ENCODE measurements around the gene CTSZ. TPM values are rescaled to one million over a fixed set of nuclear protein-coding genes. Genes with fewer than 3 reads are reported as not detected.

The CTSZ gene
- total RNA-seq, 1 donor, result 223 TPM

GRCh38 chr20:58982406-58983114, 24.5 kb downstream of the CTSZ start:
- no peaks in the 10 kb centered on the region for H3K27me3 ChIP-seq (ENCODE audit: insufficient read depth, low read length)
- no peaks in the 10 kb centered on the region for H3K4me1 ChIP-seq (ENCODE audit: insufficient read depth, low read length)
- peaks cover 50% of the 10 kb centered on the region for H3K79me2 ChIP-seq (ENCODE audit: insufficient read depth, low read length)
- no peak for DNase-seq (ENCODE audit: insufficient read length, low spot score, missing footprints)
- H3K4me2 ChIP-seq (ENCODE audit: insufficient read depth, low read length), result peak overlapping the region; percentile 84
- H3K36me3 ChIP-seq (ENCODE audit: insufficient read depth, low read length), result peaks cover 15% of the 10 kb centered on the region
- no peak overlapping the region for H2AFZ ChIP-seq (ENCODE audit: low read length)
- no peak for TF ChIP-seq CTCF (IDR thresholded peaks at IDR 0.05; ENCODE audit: extremely low read depth, low read depth, low read length)
- no peaks in the 10 kb centered on the region for H3K9me3 ChIP-seq (ENCODE audit: low read depth, low read length)
- no peak overlapping the region for H3K27ac ChIP-seq (ENCODE audit: low read depth, low read length)
- peak overlapping the region; percentile 70 for H3K4me3 ChIP-seq (ENCODE audit: insufficient read depth, low read length)
- H4K20me1 ChIP-seq (ENCODE audit: insufficient read depth, low read length), result peaks cover 16% of the 10 kb centered on the region

DNA sequence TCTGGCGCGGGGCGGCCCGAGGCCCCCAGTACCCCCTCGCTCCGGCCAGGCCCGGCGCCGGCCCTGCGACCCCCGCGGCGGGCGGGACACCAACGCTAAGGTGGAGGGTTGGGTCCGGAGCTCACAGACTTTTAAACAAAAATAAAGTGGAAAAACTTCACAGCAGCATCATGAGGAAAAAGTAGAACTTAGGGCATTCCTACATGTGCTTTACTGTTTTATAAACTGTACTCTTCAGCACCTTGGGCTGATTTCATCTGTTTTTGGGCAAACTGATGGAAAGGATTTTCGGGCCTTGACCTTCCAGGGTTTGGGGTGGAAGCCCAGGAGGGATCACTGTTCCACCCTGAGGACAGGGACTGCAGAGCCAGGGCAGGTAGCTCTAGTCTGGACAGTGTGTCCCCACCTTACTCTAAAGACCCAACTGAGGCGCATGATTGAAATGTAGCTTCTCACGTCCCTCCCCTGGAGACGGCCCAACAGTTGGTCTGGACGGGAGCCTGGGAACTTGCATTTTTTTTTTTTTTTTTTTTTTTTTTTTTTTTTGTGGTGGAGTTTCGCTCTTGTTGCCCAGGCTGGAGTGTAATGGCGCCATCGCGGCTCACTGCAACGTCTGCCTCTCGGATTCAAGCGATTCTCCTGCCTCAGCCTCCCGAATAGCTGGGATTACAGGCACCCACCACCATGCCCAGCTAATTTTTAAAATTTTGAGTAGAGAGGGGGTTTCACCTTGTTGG, 25.3 kb downstream of the CTSZ start:
- Histone ChIP-seq H3K79me2 (ENCODE audit: insufficient read depth, low read length) (peaks cover 46% of the 10 kb centered on the region), H3K4me3 (ENCODE audit: insufficient read depth, low read length) (peak overlapping the region; percentile 70), H3K27me3 (ENCODE audit: insufficient read depth, low read length) (no peaks in the 10 kb centered on the region), H3K4me1 (ENCODE audit: insufficient read depth, low read length) (no peaks in the 10 kb centered on the region), H4K20me1 (ENCODE audit: insufficient read depth, low read length) (peaks cover 14% of the 10 kb centered on the region), H3K4me2 (ENCODE audit: insufficient read depth, low read length) (peak overlapping the region; percentile 84), H3K9me3 (ENCODE audit: low read depth, low read length) (no peaks in the 10 kb centered on the region), H2AFZ (ENCODE audit: low read length) (peak overlapping the region; percentile 71), H3K27ac (ENCODE audit: low read depth, low read length) (no peak overlapping the region), H3K36me3 (ENCODE audit: insufficient read depth, low read length) (peaks cover 8% of the 10 kb centered on the region)
- DNase-seq (ENCODE audit: insufficient read length, low spot score, missing footprints), result no peak
- TF ChIP-seq CTCF (IDR thresholded peaks at IDR 0.05; ENCODE audit: extremely low read depth, low read depth, low read length), result no peak

GRCh38 chr20:58980711-58981627, 26.1 kb downstream of the CTSZ start, which contains the start of gene NELFCD:
Gene NELFCD, plus strand, starts transcription at chr20:58981256. Its CDS starts 54 bp downstream, at chr20:58981310.
- H2AFZ ChIP-seq (ENCODE audit: low read length), result peak within 1 kb of the TSS; percentile 96
- DNase-seq (ENCODE audit: insufficient read length, low spot score, missing footprints), result peak; percentile 100
- H4K20me1 ChIP-seq (ENCODE audit: insufficient read depth, low read length), result peaks cover 9% of the 10 kb centered on the region
- no peaks in the 10 kb centered on the region for H3K27me3 ChIP-seq (ENCODE audit: insufficient read depth, low read length)
- peaks cover 3% of the 10 kb centered on the region for H3K9me3 ChIP-seq (ENCODE audit: low read depth, low read length)
- peak within 1 kb of the TSS; percentile 3 for H3K27ac ChIP-seq (ENCODE audit: low read depth, low read length)
- H3K79me2 ChIP-seq (ENCODE audit: insufficient read depth, low read length), result peaks cover 43% of the 10 kb centered on the region
- H3K4me1 ChIP-seq (ENCODE audit: insufficient read depth, low read length), result no peaks in the 10 kb centered on the region
- H3K4me2 ChIP-seq (ENCODE audit: insufficient read depth, low read length), result peak within 1 kb of the TSS; percentile 84
- H3K4me3 ChIP-seq (ENCODE audit: insufficient read depth, low read length), result peak within 1 kb of the TSS; percentile 70
- TF ChIP-seq CTCF (IDR thresholded peaks at IDR 0.05; ENCODE audit: extremely low read depth, low read depth, low read length), result no peak
- H3K36me3 ChIP-seq (ENCODE audit: insufficient read depth, low read length), result peaks cover 3% of the 10 kb centered on the region

Measured in osteoblast (primary cell).